Neural progenitor cell (in vitro differentiated cells): Measurements from ENCODE around the gene ACSBG1.

ENCODE experiments used
- EZH2 ChIP-seq: fragments of 200-600 bp; sonication (generic); IDR thresholded peaks from 2 replicates; pipeline ENCODE4 v1.6.1; 2017; ENCODE audit warnings: antibody characterized with exemption, mild to moderate bottlenecking, moderate library complexity
- EZH2phosphoT487 ChIP-seq: fragments of 200-600 bp; sonication (generic); IDR thresholded peaks from 2 replicates; pipeline ENCODE4 v1.6.1; 2017; ENCODE audit warnings: antibody characterized with exemption
- TF ChIP-seq, protein P1 (sequence below): fragments of 200-600 bp; sonication (generic); IDR thresholded peaks from 2 replicates; pipeline ENCODE4 v1.5.1; 2017; ENCODE audit warnings: antibody characterized with exemption, mild to moderate bottlenecking

DNA sequence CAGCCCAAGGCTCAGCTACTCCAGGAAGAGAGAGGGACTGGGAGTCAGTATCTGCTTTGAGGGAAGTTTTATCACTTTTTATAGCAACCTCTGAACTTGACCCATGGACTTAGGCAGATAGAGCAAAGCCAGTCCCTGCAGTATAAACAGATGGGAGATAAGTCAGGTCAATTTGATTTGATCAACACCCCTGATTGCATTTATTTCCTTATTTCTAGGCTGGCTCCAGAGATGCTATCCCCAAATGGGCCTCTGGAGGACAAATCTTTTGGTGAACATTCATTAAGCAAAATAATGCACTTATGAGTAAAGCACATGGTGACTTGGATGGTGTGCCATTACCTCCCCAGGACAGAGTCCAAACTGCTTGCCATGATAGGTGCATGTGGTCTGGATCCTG is 94.1 kb downstream of the ACSBG1 start:
- no peak for TF ChIP-seq EZH2
- TF ChIP-seq, protein P1, sequence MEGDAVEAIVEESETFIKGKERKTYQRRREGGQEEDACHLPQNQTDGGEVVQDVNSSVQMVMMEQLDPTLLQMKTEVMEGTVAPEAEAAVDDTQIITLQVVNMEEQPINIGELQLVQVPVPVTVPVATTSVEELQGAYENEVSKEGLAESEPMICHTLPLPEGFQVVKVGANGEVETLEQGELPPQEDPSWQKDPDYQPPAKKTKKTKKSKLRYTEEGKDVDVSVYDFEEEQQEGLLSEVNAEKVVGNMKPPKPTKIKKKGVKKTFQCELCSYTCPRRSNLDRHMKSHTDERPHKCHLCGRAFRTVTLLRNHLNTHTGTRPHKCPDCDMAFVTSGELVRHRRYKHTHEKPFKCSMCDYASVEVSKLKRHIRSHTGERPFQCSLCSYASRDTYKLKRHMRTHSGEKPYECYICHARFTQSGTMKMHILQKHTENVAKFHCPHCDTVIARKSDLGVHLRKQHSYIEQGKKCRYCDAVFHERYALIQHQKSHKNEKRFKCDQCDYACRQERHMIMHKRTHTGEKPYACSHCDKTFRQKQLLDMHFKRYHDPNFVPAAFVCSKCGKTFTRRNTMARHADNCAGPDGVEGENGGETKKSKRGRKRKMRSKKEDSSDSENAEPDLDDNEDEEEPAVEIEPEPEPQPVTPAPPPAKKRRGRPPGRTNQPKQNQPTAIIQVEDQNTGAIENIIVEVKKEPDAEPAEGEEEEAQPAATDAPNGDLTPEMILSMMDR: no peak
- no peak for TF ChIP-seq EZH2phosphoT487
